H1 (cell line): Measurements from ENCODE around the gene TPSG1. TPM values are rescaled to one million over a fixed set of nuclear protein-coding genes. Genes with fewer than 3 reads are reported as not detected.

Source experiments
- CEBPB ChIP-seq: IDR thresholded peaks from 2 replicates; pipeline ENCODE4 v1.6.1; 2012; ENCODE audit warnings: low read depth, low read length
- CHD7 ChIP-seq: fragments of 300-600 bp; sonication (generic); IDR thresholded peaks from 2 replicates; pipeline ENCODE4 v1.7.1; 2012; ENCODE audit warnings: low read length, moderate library complexity, mild to moderate bottlenecking, inconsistent platforms; ENCODE audit not compliant: insufficient replicate concordance
- FOSL1 ChIP-seq: IDR thresholded peaks from 2 replicates; pipeline ENCODE4 v1.6.1; 2011; ENCODE audit warnings: mild to moderate bottlenecking, low read depth, low read length, moderate library complexity; ENCODE audit not compliant: insufficient read depth
- GABPA ChIP-seq: IDR thresholded peaks from 2 replicates; pipeline ENCODE4 v1.6.1; 2011; ENCODE audit warnings: mild to moderate bottlenecking, low read length, moderate library complexity, borderline replicate concordance; ENCODE audit not compliant: insufficient read depth
- HDAC2 ChIP-seq, 2 experiments: fragments of 300-600 bp in 1 of 2; sonication (generic) in 1 of 2; IDR thresholded peaks; 2 replicates each; pipeline ENCODE4 v1.6.1; 2011 to 2012; ENCODE audit warnings: low read depth in 2 of 2, low read length in 2 of 2, mild to moderate bottlenecking in 2 of 2, moderate library complexity in 2 of 2, borderline replicate concordance in 1 of 2, inconsistent platforms in 1 of 2
- KDM4A ChIP-seq: IDR thresholded peaks from one replicate; pipeline ENCODE4 v1.7.1; 2012; ENCODE audit warnings: low read depth, mild to moderate bottlenecking, moderate library complexity, low read length, inconsistent platforms; ENCODE audit not compliant: severe bottlenecking
- MAX ChIP-seq: IDR thresholded peaks from 2 replicates; pipeline ENCODE4 v1.6.1; 2012; ENCODE audit warnings: inconsistent platforms
- RBBP5 ChIP-seq: IDR thresholded peaks from 2 replicates; pipeline ENCODE4 v1.7.1; 2012; ENCODE audit warnings: low read depth, mild to moderate bottlenecking, inconsistent platforms, low read length, moderate library complexity, borderline replicate concordance
- RXRA ChIP-seq: IDR thresholded peaks from 2 replicates; pipeline ENCODE4 v1.6.1; 2011; ENCODE audit warnings: low read depth, mild to moderate bottlenecking, low read length, moderate library complexity; ENCODE audit not compliant: insufficient read depth
- TEAD4 ChIP-seq: IDR thresholded peaks from 2 replicates; pipeline ENCODE4 v1.6.1; 2012; ENCODE audit warnings: low read depth, low read length, inconsistent platforms, mixed read lengths
- polyA plus RNA-seq, 7 experiments: library from polyadenylated mRNA; depleted of rRNA in 3 of 7; stranded (reverse) in 5 of 7; unstranded in 2 of 7; fragments of >200 nt in 5 of 7; fragments of 200-250 nt in 2 of 7; gene quantifications; 1 replicate in 5 of 7; 2 replicates in 1 of 7; 4 replicates in 1 of 7; pipeline versions ENCODE4 v1.2.1 to v1.2.3, GENCODE V29; 2011 to 2013; ENCODE audit warnings: missing spikeins in 2 of 7, mixed read lengths in 2 of 7
- total RNA-seq: library from RNA; stranded (reverse); fragmentation: NEBNext Ultra II Directional; extraction: Animal tissue kit (Norgen Biotek cat#: 25700); gene quantifications from 2 replicates; pipeline ENCODE4 v1.2.1, GENCODE V29; 2021

Gene TPSG1
- total and polyA plus RNA-seq, 2 of the 8 experiments (the other 6 are each of a cell fraction or from before 2014, with no cell fraction given): not detected

GRCh38 chr16:1264345-1265089 lies 39.4 kb upstream of the TPSG1 start (continued):
- TF ChIP-seq CHD7 (no peak), TEAD4 (no peak), MAX (no peak), RXRA (no peak), GABPA (no peak), FOSL1 (no peak), KDM4A (no peak), RBBP5 (no peak), HDAC2 (IDR thresholded peaks at IDR 0.05; ENCODE audit: borderline replicate concordance in 1 of 2, low read depth in 2 of 2, low read length in 2 of 2) (no peak), CEBPB (no peak)
